K562 treated with DMSO at 1 percent for 48 hours (cell line): ENCODE measurements around the gene TSPAN18. TPM values are rescaled to one million over a fixed set of nuclear protein-coding genes. Genes with fewer than 3 reads are reported as not detected.

Experiments used
- total RNA-seq: library from RNA; unstranded; fragments of 300-600 nt; gene quantifications from 2 replicates; pipeline ENCODE4 v1.2.3, GENCODE V29; 2022; ENCODE audit warnings: low replicate concordance; ENCODE audit errors: extremely low read depth

TSPAN18 gene, protein sequence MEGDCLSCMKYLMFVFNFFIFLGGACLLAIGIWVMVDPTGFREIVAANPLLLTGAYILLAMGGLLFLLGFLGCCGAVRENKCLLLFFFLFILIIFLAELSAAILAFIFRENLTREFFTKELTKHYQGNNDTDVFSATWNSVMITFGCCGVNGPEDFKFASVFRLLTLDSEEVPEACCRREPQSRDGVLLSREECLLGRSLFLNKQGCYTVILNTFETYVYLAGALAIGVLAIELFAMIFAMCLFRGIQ
- total RNA-seq, result not detected in 2 replicates

DNA sequence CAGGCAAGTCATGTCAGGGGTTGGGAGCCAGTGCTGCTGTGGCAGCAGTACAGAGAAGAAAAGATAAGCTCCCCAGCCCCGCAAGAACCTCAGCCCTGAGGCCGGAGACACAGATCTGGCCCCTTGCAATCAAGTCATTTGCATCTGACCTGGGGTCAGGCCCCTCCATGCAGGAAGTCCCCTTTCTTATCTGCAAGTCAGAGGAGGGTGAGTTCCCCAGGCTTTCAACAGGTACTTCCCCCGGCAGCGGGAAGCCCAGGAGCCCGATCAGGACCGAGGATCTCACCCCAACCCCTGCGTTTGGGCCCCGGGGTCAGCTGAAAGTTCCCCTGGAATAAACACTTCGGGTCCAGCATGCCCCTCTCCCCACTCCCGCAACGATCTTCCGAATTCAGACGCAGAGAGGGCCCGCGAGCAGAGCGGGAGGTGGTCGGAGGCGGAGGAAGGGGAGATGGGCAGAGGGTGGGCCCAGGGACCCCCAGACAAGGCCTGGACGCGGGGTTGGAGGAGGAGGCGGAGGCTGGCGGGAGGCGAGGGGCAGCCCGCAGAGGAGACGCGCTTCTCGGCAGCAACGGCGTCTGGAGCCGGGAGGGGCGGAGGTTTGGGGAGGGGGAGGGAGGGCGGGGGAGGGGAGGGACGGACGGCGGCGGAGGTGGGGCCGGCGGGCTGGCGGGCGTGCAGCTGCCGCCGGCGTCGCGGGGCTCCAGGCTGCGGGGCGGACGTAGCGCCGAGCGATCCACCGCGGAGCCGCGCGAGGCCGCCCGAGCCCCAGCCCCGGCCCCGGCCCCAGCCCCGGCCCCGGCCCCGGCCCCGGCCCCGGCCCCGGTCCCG lies at the start of gene TSPAN18:
Gene TSPAN18 (plus strand): TSS at position 680 of the 831 bp plus-strand sequence. CDS start 179,455 bp downstream, outside the sequence.

GRCh38 chr11:44950625-44951476 lies 224.1 kb downstream of the TSPAN18 start, which contains the start of gene TP53I11:
Gene TP53I11, minus strand, starts transcription at chr11:44950883. Its CDS starts 12,548 bp downstream, at chr11:44938335.

Other genes starting within 250 kb of the TSPAN18 start
- gene CD82, start 161.3 kb upstream of the TSPAN18 start, total RNA-seq, result not detected in 2 replicates
- gene TP53I11, start 223.9 kb downstream of the TSPAN18 start, total RNA-seq, result not detected in 2 replicates